Stimulated activated CD8-positive, alpha-beta memory T cell treated with anti-CD3 and anti-CD28 coated beads, Interleukin-4, amount 100 ng/mL, for 1 hour (primary cell): Measurements from ENCODE around the gene AUH.

Experiments
- DNase-seq, 2 donors: peaks; one replicate each; pipeline ENCODE4 v3.0.0-alpha.2; 2020; ENCODE audit warnings: low read depth in 2 of 2, low spot score in 1 of 2

AUH gene

GRCh38 chr9:91248707-91249106 is 113.0 kb downstream of the AUH start:
- no peak for DNase-seq

- no peak for DNase-seq
Measured at GRCh38 chr9:91247278-91247677, 114.4 kb downstream of the AUH start.

- no peak for DNase-seq
Measured at GRCh38 chr9:91246846-91247245, 114.9 kb downstream of the AUH start.

- DNase-seq: no peak
Measured at GRCh38 chr9:91245431-91246313, 116.0 kb downstream of the AUH start.

GRCh38 chr9:91243029-91243428 is 118.7 kb downstream of the AUH start:
- DNase-seq: no peak

- no peak for DNase-seq
Measured at GRCh38 chr9:91241909-91242308, 119.8 kb downstream of the AUH start.

GRCh38 chr9:91240596-91241165 is 121.0 kb downstream of the AUH start:
- DNase-seq: no peak

- no peak for DNase-seq
Measured at GRCh38 chr9:91239367-91240111, 122.2 kb downstream of the AUH start.

GRCh38 chr9:91234523-91234922 is 127.2 kb downstream of the AUH start:
- no peak for DNase-seq

- DNase-seq: no peak
Measured at GRCh38 chr9:91231619-91232018, 130.1 kb downstream of the AUH start.

- no peak for DNase-seq
Measured at GRCh38 chr9:91223000-91223399, 138.7 kb downstream of the AUH start.

GRCh38 chr9:91222457-91222856 is 139.3 kb downstream of the AUH start:
- DNase-seq: no peak

GRCh38 chr9:91221332-91221731 is 140.4 kb downstream of the AUH start:
- no peak for DNase-seq

GRCh38 chr9:91220491-91221135 is 141.1 kb downstream of the AUH start:
- no peak for DNase-seq

GRCh38 chr9:91220021-91220420 is 141.7 kb downstream of the AUH start:
- DNase-seq: no peak

- DNase-seq: no peak
Measured at GRCh38 chr9:91219557-91219956, 142.2 kb downstream of the AUH start.

- no peak for DNase-seq
Measured at GRCh38 chr9:91217388-91217787, 144.3 kb downstream of the AUH start.

GRCh38 chr9:91214867-91215266 is 146.9 kb downstream of the AUH start:
- DNase-seq: no peak

- DNase-seq: no peak
Measured at GRCh38 chr9:91214086-91214485, 147.6 kb downstream of the AUH start.

- DNase-seq: no peak
Measured at GRCh38 chr9:91212596-91213243, 149.0 kb downstream of the AUH start.

- DNase-seq: no peak
Measured at GRCh38 chr9:91211919-91212318, 149.8 kb downstream of the AUH start.
